ENCODE data around the gene SMG9.
A peak's percentile ranks its signal among the peaks of the same experiment; 100 is the strongest.

Gene SMG9

GRCh38 chr19:43690444-43690843 is 64.3 kb downstream of the SMG9 start:
- no peaks in the 10 kb centered on the region for H3K36me3 ChIP-seq (ENCODE audit: control insufficient read depth in 2 of 2, insufficient read depth in 1 of 2, low read length in 2 of 2)
- no peak overlapping the region for H3K4me3 ChIP-seq (ENCODE audit: low read depth, low read length)
- peaks cover 13% of the 10 kb centered on the region for H3K4me1 ChIP-seq (ENCODE audit: control insufficient read depth, insufficient read depth, low read length)
- TF ChIP-seq ZNF140 (tag by site-specific recombination; IDR thresholded peaks at IDR 0.05) = no peak
- TF ChIP-seq ZBTB21 (tag by site-specific recombination; IDR thresholded peaks at IDR 0.05) = no peak
- TF ChIP-seq, protein P1, sequence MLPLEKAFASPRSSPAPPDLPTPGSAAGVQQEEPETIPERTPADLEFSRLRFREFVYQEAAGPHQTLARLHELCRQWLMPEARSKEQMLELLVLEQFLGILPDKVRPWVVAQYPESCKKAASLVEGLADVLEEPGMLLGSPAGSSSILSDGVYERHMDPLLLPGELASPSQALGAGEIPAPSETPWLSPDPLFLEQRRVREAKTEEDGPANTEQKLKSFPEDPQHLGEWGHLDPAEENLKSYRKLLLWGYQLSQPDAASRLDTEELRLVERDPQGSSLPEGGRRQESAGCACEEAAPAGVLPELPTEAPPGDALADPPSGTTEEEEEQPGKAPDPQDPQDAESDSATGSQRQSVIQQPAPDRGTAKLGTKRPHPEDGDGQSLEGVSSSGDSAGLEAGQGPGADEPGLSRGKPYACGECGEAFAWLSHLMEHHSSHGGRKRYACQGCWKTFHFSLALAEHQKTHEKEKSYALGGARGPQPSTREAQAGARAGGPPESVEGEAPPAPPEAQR (tag by site-specific recombination; IDR thresholded peaks at IDR 0.05) = no peak
- no peak for TF ChIP-seq ZNF133 (tag by site-specific recombination; IDR thresholded peaks at IDR 0.05)
- no peak for TF ChIP-seq MZF1 (tag by site-specific recombination; IDR thresholded peaks at IDR 0.05; ENCODE audit: borderline replicate concordance)
- TF ChIP-seq ZNF302 (tag by site-specific recombination; IDR thresholded peaks at IDR 0.05; ENCODE audit: low read depth) = no peak
- TF ChIP-seq ZNF830 (tag by site-specific recombination; IDR thresholded peaks at IDR 0.05; ENCODE audit: low read depth) = no peak
- TF ChIP-seq ZNF2 (tag by site-specific recombination; IDR thresholded peaks at IDR 0.05) = no peak
- no peak for TF ChIP-seq ZNF571 (tag by site-specific recombination; IDR thresholded peaks at IDR 0.05)
- no peak for TF ChIP-seq ZNF623 (tag by site-specific recombination; IDR thresholded peaks at IDR 0.05)
- no peak for TF ChIP-seq ZNF341 (tag by site-specific recombination; IDR thresholded peaks at IDR 0.05; ENCODE audit: low read depth)
- no peak for TF ChIP-seq ZIC2 (tag by site-specific recombination; IDR thresholded peaks at IDR 0.05)
- no peak for TF ChIP-seq ZNF37A (tag by site-specific recombination; IDR thresholded peaks at IDR 0.05)
- TF ChIP-seq ZNF529 (tag by site-specific recombination; IDR thresholded peaks at IDR 0.05; ENCODE audit: insufficient replicate concordance) = no peak
- TF ChIP-seq, protein P2, sequence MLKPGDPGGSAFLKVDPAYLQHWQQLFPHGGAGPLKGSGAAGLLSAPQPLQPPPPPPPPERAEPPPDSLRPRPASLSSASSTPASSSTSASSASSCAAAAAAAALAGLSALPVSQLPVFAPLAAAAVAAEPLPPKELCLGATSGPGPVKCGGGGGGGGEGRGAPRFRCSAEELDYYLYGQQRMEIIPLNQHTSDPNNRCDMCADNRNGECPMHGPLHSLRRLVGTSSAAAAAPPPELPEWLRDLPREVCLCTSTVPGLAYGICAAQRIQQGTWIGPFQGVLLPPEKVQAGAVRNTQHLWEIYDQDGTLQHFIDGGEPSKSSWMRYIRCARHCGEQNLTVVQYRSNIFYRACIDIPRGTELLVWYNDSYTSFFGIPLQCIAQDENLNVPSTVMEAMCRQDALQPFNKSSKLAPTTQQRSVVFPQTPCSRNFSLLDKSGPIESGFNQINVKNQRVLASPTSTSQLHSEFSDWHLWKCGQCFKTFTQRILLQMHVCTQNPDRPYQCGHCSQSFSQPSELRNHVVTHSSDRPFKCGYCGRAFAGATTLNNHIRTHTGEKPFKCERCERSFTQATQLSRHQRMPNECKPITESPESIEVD (tag by site-specific recombination; IDR thresholded peaks at IDR 0.05) = no peak
- TF ChIP-seq HOXD13 (CRISPR knock-in tag; IDR thresholded peaks at IDR 0.05; ENCODE audit: borderline replicate concordance) = no peak
- TF ChIP-seq HIC1 (tag by site-specific recombination; IDR thresholded peaks at IDR 0.05) = no peak
- TF ChIP-seq ZNF16 (tag by site-specific recombination; IDR thresholded peaks at IDR 0.05; ENCODE audit: low read depth) = no peak
- peak; percentile 87 for TF ChIP-seq SCRT2 (tag by site-specific recombination; IDR thresholded peaks at IDR 0.05)
- 0 out of 2 replicates have a peak, but pooled peaks have one; percentile 15 for TF ChIP-seq SCRT1 (tag by site-specific recombination; IDR thresholded peaks at IDR 0.05; ENCODE audit: borderline replicate concordance)
- TF ChIP-seq, protein P3, sequence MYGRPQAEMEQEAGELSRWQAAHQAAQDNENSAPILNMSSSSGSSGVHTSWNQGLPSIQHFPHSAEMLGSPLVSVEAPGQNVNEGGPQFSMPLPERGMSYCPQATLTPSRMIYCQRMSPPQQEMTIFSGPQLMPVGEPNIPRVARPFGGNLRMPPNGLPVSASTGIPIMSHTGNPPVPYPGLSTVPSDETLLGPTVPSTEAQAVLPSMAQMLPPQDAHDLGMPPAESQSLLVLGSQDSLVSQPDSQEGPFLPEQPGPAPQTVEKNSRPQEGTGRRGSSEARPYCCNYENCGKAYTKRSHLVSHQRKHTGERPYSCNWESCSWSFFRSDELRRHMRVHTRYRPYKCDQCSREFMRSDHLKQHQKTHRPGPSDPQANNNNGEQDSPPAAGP (tag by site-specific recombination; IDR thresholded peaks at IDR 0.05) = no peak
- TF ChIP-seq ZNF707 (tag by site-specific recombination; IDR thresholded peaks at IDR 0.05) = no peak
- no peak for TF ChIP-seq ZNF692 (tag by site-specific recombination; IDR thresholded peaks at IDR 0.05)
- TF ChIP-seq, protein P4, sequence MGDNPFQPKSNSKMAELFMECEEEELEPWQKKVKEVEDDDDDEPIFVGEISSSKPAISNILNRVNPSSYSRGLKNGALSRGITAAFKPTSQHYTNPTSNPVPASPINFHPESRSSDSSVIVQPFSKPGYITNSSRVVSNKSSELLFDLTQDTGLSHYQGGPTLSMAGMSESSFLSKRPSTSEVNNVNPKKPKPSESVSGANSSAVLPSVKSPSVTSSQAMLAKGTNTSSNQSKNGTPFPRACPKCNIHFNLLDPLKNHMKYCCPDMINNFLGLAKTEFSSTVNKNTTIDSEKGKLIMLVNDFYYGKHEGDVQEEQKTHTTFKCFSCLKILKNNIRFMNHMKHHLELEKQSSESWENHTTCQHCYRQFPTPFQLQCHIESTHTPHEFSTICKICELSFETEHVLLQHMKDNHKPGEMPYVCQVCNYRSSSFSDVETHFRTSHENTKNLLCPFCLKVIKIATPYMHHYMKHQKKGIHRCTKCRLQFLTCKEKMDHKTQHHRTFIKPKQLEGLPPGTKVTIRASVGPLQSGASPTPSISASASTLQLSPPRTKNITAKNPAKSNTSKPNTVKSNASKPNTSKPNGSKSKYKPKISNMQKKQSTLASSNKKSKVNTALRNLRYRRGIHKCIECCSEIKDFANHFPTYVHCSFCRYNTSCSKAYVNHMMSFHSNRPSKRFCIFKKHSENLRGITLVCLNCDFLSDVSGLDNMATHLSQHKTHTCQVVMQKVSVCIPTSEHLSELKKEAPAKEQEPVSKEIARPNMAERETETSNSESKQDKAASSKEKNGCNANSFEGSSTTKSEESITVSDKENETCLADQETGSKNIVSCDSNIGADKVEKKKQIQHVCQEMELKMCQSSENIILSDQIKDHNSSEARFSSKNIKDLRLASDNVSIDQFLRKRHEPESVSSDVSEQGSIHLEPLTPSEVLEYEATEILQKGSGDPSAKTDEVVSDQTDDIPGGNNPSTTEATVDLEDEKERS (tag by site-specific recombination; IDR thresholded peaks at IDR 0.05) = 0 out of 2 replicates have a peak, but pooled peaks have one; percentile 13
- TF ChIP-seq KLF10 (tag by site-specific recombination; IDR thresholded peaks at IDR 0.05) = no peak
- TF ChIP-seq, protein P5, sequence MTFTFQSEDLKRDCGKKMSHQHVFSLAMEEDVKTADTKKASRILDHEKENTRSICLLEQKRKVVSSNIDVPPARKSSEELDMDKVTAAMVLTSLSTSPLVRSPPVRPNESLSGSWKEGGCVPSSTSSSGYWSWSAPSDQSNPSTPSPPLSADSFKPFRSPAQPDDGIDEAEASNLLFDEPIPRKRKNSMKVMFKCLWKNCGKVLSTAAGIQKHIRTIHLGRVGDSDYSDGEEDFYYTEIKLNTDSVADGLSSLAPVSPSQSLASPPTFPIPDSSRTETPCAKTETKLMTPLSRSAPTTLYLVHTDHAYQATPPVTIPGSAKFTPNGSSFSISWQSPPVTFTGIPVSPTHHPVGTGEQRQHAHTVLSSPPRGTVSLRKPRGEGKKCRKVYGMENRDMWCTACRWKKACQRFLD (tag by site-specific recombination; IDR thresholded peaks at IDR 0.05) = no peak
- no peak for TF ChIP-seq ZNF416 (tag by site-specific recombination; IDR thresholded peaks at IDR 0.05)
- H3K9me3 ChIP-seq (ENCODE audit: control insufficient read depth, insufficient read depth, low read depth, low read length) = peaks cover 8% of the 10 kb centered on the region
- ChIA-PET CTCF (interaction anchor here (0.9 to 1.5 kb wide), 3 partner anchors 20 to 135 kb away, joined by 3 to 5 read pairs (median 4); partner anchors contain the start of gene PLAUR), POLR2A (interaction anchor here (0.5 to 1.2 kb wide), 2 partner anchors 22 to 29 kb away, joined by 4 read pairs; no protein-coding TSS in a partner anchor)
- no peak overlapping the region for H3K27ac ChIP-seq (ENCODE audit: extremely low read depth, low read depth, low read length)
